ENCODE measurements around the gene SLC9A5.

The SLC9A5 gene

DNA sequence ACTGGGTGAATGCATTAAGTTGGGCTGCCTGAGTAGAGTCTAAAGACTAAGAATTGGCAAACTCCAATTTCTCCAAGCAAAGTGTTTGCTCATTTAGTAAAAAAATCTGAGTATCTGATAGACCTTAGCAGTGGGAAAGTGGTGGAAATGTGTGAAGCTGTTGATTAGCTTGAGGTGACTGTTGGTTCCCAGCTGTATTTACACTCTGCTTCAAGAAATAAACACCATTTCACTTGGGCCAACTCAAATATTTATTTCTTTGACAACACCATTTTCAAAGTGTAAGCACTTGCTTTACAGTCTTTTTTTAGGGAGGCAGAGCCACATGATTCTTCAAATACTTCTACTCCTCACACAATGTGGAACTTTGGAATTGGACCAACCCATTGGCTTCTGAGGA lies 69.1 kb downstream of the SLC9A5 start:
- DNase-seq: no peak
